H1 (cell line): Measurements from ENCODE around the gene EMC1. TPM values are rescaled to one million over a fixed set of nuclear protein-coding genes. Genes with fewer than 3 reads are reported as not detected.

ENCODE experiments used
- TAF7 ChIP-seq: optimal IDR thresholded peaks from 2 replicates; pipeline ENCODE3; 2011; ENCODE audit warnings: low read depth, mild to moderate bottlenecking, inconsistent platforms, low read length, moderate library complexity, borderline replicate concordance
- polyA plus RNA-seq, 7 experiments: library from polyadenylated mRNA; depleted of rRNA in 3 of 7; stranded (reverse) in 5 of 7; unstranded in 2 of 7; fragments of >200 nt in 5 of 7; fragments of 200-250 nt in 2 of 7; gene quantifications; 1 replicate in 5 of 7; 2 replicates in 1 of 7; 4 replicates in 1 of 7; pipeline versions ENCODE4 v1.2.1 to v1.2.3, GENCODE V29; 2011 to 2013; ENCODE audit warnings: missing spikeins in 2 of 7, mixed read lengths in 2 of 7
- total RNA-seq: library from RNA; stranded (reverse); fragmentation: NEBNext Ultra II Directional; extraction: Animal tissue kit (Norgen Biotek cat#: 25700); gene quantifications from 2 replicates; pipeline ENCODE4 v1.2.1, GENCODE V29; 2021

The EMC1 gene
- total and polyA plus RNA-seq, 2 of the 8 experiments (the other 6 are each of a cell fraction or from before 2014, with no cell fraction given) = 51.0 to 53.5 TPM

- TF ChIP-seq TAF7 = no peak
- TF ChIP-seq, all 59 proteins: peak for 0
These were observed 31.1 kb downstream of the EMC1 start (continued) for GRCh38 chr1:19220080-19220846.
